Ishikawa (cell line): ENCODE measurements around the gene SLC41A1.

Source experiments
- CEBPB ChIP-seq: IDR thresholded peaks from 2 replicates; pipeline ENCODE4 v1.6.1; 2012
- CREB1 ChIP-seq: IDR thresholded peaks from 2 replicates; pipeline ENCODE4 v1.6.1; 2012; ENCODE audit warnings: low read depth
- EGR1 ChIP-seq: IDR thresholded peaks from 2 replicates; pipeline ENCODE4 v1.6.1; 2012
- EP300 ChIP-seq: IDR thresholded peaks from 2 replicates; pipeline ENCODE4 v1.6.1; 2012; ENCODE audit warnings: borderline replicate concordance
- FOXM1 ChIP-seq: IDR thresholded peaks from 2 replicates; pipeline ENCODE4 v1.6.1; 2012; ENCODE audit warnings: low read depth, borderline replicate concordance
- RAD21 ChIP-seq: IDR thresholded peaks from 2 replicates; pipeline ENCODE4 v1.6.1; 2012; ENCODE audit warnings: low read depth
- REST ChIP-seq: IDR thresholded peaks from 2 replicates; pipeline ENCODE4 v1.6.1; 2012; ENCODE audit warnings: low read depth, mild to moderate bottlenecking
- TAF1 ChIP-seq: IDR thresholded peaks from 2 replicates; pipeline ENCODE4 v1.6.1; 2012; ENCODE audit warnings: low read depth, mild to moderate bottlenecking
- TCF12 ChIP-seq: IDR thresholded peaks from 2 replicates; pipeline ENCODE4 v1.6.1; 2012; ENCODE audit warnings: low read depth
- TEAD4 ChIP-seq: IDR thresholded peaks from 2 replicates; pipeline ENCODE4 v1.6.1; 2012
- YY1 ChIP-seq: IDR thresholded peaks from 2 replicates; pipeline ENCODE4 v1.6.1; 2012; ENCODE audit warnings: low read depth
- TF ChIP-seq, protein P1 (sequence below): IDR thresholded peaks from 2 replicates; pipeline ENCODE4 v1.6.1; 2012
- TF ChIP-seq, protein P2 (sequence below): IDR thresholded peaks from 2 replicates; pipeline ENCODE4 v1.6.1; 2012

GRCh38 chr1:205849619-205850355, 36.8 kb upstream of the SLC41A1 start, which contains the start of gene PM20D1:
- no peak for TF ChIP-seq TAF1
- no peak for TF ChIP-seq FOXM1
- no peak for TF ChIP-seq CREB1
- TF ChIP-seq TCF12, result no peak
- TF ChIP-seq CEBPB, result no peak
- no peak for TF ChIP-seq REST
- TF ChIP-seq, protein P1, sequence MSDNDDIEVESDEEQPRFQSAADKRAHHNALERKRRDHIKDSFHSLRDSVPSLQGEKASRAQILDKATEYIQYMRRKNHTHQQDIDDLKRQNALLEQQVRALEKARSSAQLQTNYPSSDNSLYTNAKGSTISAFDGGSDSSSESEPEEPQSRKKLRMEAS, result no peak
- no peak for TF ChIP-seq YY1
- TF ChIP-seq, protein P2, sequence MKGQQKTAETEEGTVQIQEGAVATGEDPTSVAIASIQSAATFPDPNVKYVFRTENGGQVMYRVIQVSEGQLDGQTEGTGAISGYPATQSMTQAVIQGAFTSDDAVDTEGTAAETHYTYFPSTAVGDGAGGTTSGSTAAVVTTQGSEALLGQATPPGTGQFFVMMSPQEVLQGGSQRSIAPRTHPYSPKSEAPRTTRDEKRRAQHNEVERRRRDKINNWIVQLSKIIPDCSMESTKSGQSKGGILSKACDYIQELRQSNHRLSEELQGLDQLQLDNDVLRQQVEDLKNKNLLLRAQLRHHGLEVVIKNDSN, result no peak
- no peak for TF ChIP-seq RAD21
- TF ChIP-seq EP300, result no peak
- no peak for TF ChIP-seq TEAD4
- no peak for TF ChIP-seq EGR1
